ENCODE data around the gene KCNIP4. TPM values are rescaled to one million over a fixed set of nuclear protein-coding genes. Genes with fewer than 3 reads are reported as not detected.

KCNIP4 gene
- polyA plus RNA-seq, 3 donors, result 0.09 to 0.25 TPM; not detected in 1

- Mint-ChIP-seq H3K4me1 (no peaks in the 10 kb centered on the region), H3K9me3 (peaks cover 0 to 5% (median 0%) of the 10 kb centered on the region in 7 donors), H3K27ac (no peak overlapping the region), H3K36me3 (no peaks in the 10 kb centered on the region), H3K27me3 (ENCODE audit: low read depth in 3 of 3) (peaks cover 0 to 1% (median 0%) of the 10 kb centered on the region in 3 donors), H3K4me3 (no peak overlapping the region)
- intact Hi-C loops (cut with micrococcal nuclease), result no loop called here
- Histone ChIP-seq H3K4me2 (replicated peaks; ENCODE audit: extremely low read depth, low read length, poor library complexity, severe bottlenecking) (no peak overlapping the region), H3K27me3 (ENCODE audit: control insufficient read depth in 2 of 2, insufficient read depth in 2 of 2, low read length in 2 of 2) (no peaks in the 10 kb centered on the region), H3K4me3 (replicated peaks in 1 of 3; ENCODE audit: low read depth in 2 of 3, low read length in 3 of 3) (no peak overlapping the region), H3K4me1 (ENCODE audit: control insufficient read depth in 1 of 2, insufficient read depth in 2 of 2, low read length in 2 of 2) (no peaks in the 10 kb centered on the region), H3K9ac (ENCODE audit: insufficient read depth, low read length, poor library complexity, severe bottlenecking) (no peak overlapping the region), H3K36me3 (replicated peaks in 1 of 2; ENCODE audit: control insufficient read depth in 1 of 2, insufficient read depth in 2 of 2, low read length in 2 of 2) (no peaks in the 10 kb centered on the region), H3K9me3 (replicated peaks in 1 of 2; ENCODE audit: control insufficient read depth in 1 of 2, insufficient read depth in 1 of 2, low read length in 2 of 2) (no peaks in the 10 kb centered on the region), H3K27ac (ENCODE audit: low read depth in 1 of 2, low read length in 2 of 2) (no peak overlapping the region), H4K20me1 (ENCODE audit: insufficient read depth, low read length) (no peaks in the 10 kb centered on the region), H3K79me2 (ENCODE audit: insufficient read depth, low read length) (no peaks in the 10 kb centered on the region), H2AFZ (ENCODE audit: insufficient read depth, low read depth, low read length, poor library complexity, severe bottlenecking) (no peak overlapping the region)
- no peak for DNase-seq
- WGBS (ENCODE audit: insufficient coverage), result no CpG with 5 or more reads among the region's 3 CpGs
- no peak for TF ChIP-seq CTCF (IDR thresholded peaks at IDR 0.05)
Measured at GRCh38 chr4:21827575-21827974, 121.0 kb downstream of the KCNIP4 start.

- Mint-ChIP-seq H3K27me3 (ENCODE audit: low read depth in 3 of 3) (peaks cover 0 to 1% (median 0%) of the 10 kb centered on the region in 3 donors), H3K4me1 (no peaks in the 10 kb centered on the region), H3K27ac (no peak overlapping the region), H3K9me3 (peaks cover 0 to 2% (median 0%) of the 10 kb centered on the region in 7 donors), H3K36me3 (no peaks in the 10 kb centered on the region), H3K4me3 (no peak overlapping the region)
- DNase-seq, result no peak
- no peak overlapping the region for H2AFZ ChIP-seq (ENCODE audit: insufficient read depth, low read depth, low read length, poor library complexity, severe bottlenecking)
- H3K27ac ChIP-seq (ENCODE audit: low read depth in 1 of 2, low read length in 2 of 2), result no peak overlapping the region
- no peaks in the 10 kb centered on the region for H3K36me3 ChIP-seq (replicated peaks in 1 of 2; ENCODE audit: control insufficient read depth in 1 of 2, insufficient read depth in 2 of 2, low read length in 2 of 2)
- H3K4me2 ChIP-seq (replicated peaks; ENCODE audit: extremely low read depth, low read length, poor library complexity, severe bottlenecking), result no peak overlapping the region
- no peaks in the 10 kb centered on the region for H3K4me1 ChIP-seq (ENCODE audit: control insufficient read depth in 1 of 2, insufficient read depth in 2 of 2, low read length in 2 of 2)
- H3K27me3 ChIP-seq (ENCODE audit: control insufficient read depth in 2 of 2, insufficient read depth in 2 of 2, low read length in 2 of 2), result no peaks in the 10 kb centered on the region
- no peaks in the 10 kb centered on the region for H3K79me2 ChIP-seq (ENCODE audit: insufficient read depth, low read length)
- no peak for TF ChIP-seq CTCF (IDR thresholded peaks at IDR 0.05)
- no peak overlapping the region for H3K4me3 ChIP-seq (replicated peaks in 1 of 3; ENCODE audit: low read depth in 2 of 3, low read length in 3 of 3)
- H3K9ac ChIP-seq (ENCODE audit: insufficient read depth, low read length, poor library complexity, severe bottlenecking), result no peak overlapping the region
- intact Hi-C loops (cut with micrococcal nuclease), result no loop called here
- 80% methylated on average over 1 of the region's 4 CpGs for WGBS (ENCODE audit: insufficient coverage)
- no peaks in the 10 kb centered on the region for H4K20me1 ChIP-seq (ENCODE audit: insufficient read depth, low read length)
- H3K9me3 ChIP-seq (replicated peaks in 1 of 2; ENCODE audit: control insufficient read depth in 1 of 2, insufficient read depth in 1 of 2, low read length in 2 of 2), result no peaks in the 10 kb centered on the region
Measured at GRCh38 chr4:21826071-21826470, 122.5 kb downstream of the KCNIP4 start.

Measured in CD14-positive monocyte (primary cell).